GM21360 (cell line): ENCODE measurements around the gene PCSK5.

Experiments
- ATAC-seq: cut with Tn5 transposase; IDR thresholded peaks from one replicate; pipeline ENCODE4 v1.9.1; 2021; ENCODE audit warnings: mild to moderate bottlenecking, moderate library complexity; ENCODE audit not compliant: unreplicated experiment

The PCSK5 gene

GRCh38 chr9:75918909-75919308 lies 28.4 kb downstream of the PCSK5 start:
- ATAC-seq, result no peak

DNA sequence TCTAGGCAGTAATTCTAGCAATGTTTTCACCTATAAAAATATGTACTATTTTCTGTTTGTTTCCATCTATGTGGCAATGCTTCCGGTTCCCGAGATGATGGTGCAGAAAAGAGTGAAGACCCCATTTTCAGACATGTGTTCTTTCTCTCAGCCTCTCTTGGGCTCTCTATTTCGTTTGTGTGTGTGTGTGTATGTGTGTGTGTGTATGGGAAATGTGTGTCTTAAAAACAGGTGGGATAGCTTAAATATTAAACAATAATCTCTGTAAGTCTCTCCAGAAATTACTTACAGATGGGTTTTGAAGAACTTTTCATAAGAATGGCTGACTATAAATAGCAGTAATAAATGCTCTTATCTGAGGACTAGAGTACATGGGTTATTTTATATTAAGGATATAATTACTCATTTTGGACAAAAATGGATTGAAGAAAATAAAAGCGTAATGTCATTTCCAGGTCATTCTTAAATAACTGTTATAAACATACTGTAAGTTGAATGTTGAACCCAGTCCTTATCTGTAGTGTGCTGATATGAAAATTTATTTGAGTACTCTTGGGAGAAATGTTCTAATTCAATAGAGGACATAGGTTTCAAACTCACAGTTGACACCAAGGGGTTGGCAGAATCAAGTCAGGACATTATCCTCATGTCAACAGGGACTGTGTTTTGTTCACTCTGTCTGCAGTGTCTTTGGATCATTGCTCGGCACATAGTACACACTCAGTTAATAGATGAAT lies 31.1 kb downstream of the PCSK5 start:
- ATAC-seq, result no peak

DNA sequence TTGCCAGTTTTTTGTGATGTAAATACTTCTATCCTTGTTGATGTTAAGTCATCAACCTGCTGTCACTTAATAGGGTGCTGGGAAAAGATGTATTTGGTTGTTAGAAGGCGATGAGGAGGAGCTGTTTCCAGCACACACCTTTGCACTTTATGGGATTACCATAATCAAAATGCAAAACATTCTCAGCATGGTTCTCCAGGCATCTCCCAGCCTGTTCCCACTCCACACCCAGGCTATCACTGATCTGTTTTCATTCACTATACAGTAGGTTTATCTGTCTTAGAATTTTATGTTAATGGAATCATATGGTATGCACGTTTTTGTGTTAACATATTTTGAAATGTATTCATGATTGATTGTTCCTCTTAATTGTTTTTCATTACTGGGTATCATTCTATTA lies 35.9 kb downstream of the PCSK5 start:
- ATAC-seq, result no peak

- no peak for ATAC-seq
Measured at GRCh38 chr9:75927356-75927755, 36.9 kb downstream of the PCSK5 start.

DNA sequence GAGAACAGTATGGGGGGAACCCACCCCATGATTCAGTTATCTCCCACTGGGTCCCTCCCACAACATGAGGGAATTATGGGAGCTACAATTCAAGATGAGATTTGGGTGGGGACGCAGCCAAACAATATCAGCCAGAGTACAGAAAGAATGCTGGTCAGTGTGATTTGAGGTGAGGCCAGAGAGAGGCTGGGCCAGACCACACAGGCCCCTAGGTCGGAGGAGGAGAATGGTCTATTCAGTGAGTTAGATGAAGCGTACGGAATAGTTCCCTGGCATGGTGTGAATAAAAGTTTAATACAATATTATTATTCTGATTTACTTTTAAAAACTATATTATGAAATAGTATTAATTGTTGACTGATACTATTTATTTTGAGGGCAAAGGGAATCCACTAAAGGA lies 39.7 kb downstream of the PCSK5 start:
- no peak for ATAC-seq

- no peak for ATAC-seq
Measured at GRCh38 chr9:75930730-75931321, 40.4 kb downstream of the PCSK5 start.

GRCh38 chr9:75933982-75934381 lies 43.5 kb downstream of the PCSK5 start:
- no peak for ATAC-seq

GRCh38 chr9:75935591-75935990 lies 45.1 kb downstream of the PCSK5 start:
- ATAC-seq, result no peak

DNA sequence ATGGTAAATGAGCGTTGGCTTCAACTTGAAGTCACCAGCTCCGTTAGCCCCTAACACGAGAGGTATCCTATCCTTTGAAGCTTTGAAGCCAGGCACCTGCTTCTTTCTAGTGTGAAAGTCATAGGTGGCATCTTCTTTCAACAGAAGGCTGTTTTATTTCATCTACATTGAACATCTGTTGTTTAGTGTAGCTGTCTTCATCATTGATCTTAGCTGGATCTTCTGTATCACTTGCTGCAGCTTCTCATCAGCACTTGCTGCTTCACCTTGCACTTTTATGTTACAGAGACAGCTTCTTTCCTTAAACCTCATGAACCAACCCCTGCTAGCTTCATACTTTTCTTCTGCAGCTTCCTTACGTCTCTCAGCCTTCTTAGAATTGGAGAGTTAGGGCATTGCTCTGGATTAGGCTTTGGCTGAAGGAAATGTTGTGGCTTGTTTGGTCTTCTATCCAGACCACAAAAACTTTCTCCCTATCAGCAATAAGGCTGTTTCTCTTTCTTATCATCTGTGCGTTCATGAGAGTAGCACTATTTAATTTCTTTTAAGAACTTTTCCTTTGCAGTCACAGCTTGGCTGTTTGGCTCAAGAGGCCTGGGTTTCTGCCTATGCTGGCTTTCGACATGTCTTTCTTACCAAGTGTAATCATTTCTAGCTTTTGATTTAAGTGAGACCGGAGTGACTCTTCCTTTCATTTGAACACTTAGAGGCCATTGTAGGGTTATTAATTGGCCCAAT lies 47.2 kb downstream of the PCSK5 start:
- ATAC-seq, result no peak

- ATAC-seq, result no peak
Measured at GRCh38 chr9:75938946-75939345, 48.5 kb downstream of the PCSK5 start.

DNA sequence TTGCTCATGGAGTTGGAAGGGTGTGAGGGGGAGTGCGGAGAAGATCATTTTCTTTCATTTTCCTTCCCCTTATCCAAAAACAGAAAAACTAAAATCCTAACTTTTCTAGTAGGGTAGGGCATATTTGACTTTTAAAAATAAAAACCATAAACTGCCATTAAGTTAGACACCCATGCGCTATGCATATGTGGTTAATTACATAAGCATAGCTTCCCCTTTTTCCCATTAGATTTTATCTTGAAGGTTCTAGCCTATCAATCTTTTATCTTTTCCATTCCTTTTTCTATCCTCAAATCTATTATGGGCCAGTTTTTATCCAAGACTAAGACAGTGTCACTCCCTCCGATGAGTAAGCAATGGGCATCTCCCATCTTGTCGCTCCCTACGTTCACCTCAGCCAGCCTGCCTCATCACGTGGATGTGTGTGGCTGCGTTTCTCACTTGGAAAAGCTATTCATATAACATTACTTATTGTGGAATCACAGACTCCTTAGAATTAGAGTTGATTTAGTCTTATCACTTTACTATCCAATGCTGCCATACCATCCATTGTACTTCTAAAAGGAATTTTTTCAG lies 49.2 kb downstream of the PCSK5 start:
- ATAC-seq, result no peak

- no peak for ATAC-seq
Measured at GRCh38 chr9:75941066-75941465, 50.6 kb downstream of the PCSK5 start.

DNA sequence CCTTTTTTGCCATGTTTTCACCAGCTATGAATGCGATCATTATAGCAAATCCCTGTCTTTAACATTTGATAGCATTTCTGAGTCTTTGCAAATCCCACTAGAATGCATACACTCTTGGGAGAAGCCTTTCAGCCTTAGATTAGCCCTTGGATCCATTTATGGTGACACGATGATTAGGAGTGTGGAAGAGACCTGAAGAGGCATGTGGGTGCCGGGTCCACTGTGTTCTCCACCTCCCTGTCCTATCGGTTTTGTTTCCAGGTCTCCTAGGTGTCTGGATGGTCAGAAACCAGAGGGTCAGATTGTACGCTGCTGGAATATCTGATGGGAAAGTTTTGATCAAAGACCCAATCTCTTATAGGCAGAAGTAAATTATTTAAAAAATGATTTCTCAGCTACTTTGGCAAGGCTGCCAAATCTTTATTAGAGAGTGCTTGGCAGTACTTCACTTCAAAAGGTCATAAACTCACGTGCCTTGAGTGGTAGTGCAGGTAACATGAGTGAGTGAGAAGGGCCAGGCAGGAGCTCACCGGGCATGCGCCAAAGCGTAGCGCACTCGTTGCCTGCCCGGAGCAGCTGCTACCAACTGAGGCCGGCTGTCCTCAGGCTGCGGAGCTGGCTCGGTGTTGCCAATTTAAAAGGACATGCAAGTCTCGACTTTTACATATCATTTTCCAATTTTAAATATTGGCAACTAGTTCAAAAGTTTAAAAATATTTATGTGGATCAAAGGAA lies 51.3 kb downstream of the PCSK5 start:
- no peak for ATAC-seq

DNA sequence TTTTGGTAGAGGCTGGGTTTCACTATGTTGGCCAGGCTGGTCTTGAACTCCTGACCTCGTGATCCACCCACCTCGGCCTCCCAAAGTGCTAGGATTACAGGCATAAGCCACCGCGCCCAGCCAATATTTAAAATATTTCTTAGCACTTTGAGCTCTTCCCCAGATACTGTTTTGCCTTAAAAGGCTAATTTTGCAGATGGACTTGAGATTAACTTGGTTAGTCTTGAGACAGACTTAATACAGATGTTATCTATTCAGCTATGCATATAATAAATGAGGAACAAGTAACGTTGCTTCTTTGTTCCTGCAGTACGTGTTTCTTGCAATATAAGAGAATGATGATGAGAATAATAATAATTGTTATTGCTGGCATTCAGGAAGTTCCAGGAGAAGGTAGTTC lies 56.3 kb downstream of the PCSK5 start:
- no peak for ATAC-seq

GRCh38 chr9:75947233-75947632 lies 56.8 kb downstream of the PCSK5 start:
- ATAC-seq, result no peak

DNA sequence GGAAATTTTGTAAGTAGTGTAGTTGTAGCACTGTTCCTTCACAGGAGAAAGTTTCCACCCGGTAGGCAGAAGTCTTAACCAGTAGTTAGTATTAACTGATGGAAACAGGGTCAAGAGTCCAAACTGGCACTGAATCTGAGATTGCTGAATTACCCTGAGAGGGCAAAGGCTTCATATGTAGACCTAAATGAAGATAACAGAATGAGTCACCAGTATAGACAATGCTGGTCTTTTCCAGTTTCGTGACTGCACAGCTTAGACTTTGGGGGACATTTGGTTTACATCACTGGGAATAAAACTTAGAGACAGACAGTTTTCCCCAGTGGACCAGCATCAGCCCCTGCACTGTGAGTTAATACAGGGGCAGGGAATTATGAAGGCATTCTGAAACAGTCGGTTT lies 60.5 kb downstream of the PCSK5 start:
- ATAC-seq, result no peak

GRCh38 chr9:75953218-75953617 lies 62.7 kb downstream of the PCSK5 start:
- no peak for ATAC-seq

DNA sequence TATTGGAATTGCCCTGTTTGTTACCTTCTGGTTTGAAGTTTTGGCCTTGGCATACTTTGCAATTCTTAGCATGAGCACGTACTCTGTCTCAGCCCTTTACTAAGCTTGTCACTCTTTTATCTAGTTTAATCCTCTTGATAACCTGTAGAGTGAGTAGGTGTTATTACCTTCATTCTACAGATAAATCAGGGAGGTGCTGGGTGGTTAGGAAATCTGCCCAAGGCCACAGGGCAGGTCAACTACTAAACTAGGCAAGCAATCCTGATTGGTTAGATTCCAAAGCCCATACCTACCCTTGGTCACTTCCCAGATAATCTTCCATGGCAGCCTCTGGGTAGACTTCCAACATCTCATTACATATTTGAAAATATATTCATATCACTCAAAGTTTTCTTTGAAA lies 65.7 kb downstream of the PCSK5 start:
- no peak for ATAC-seq

DNA sequence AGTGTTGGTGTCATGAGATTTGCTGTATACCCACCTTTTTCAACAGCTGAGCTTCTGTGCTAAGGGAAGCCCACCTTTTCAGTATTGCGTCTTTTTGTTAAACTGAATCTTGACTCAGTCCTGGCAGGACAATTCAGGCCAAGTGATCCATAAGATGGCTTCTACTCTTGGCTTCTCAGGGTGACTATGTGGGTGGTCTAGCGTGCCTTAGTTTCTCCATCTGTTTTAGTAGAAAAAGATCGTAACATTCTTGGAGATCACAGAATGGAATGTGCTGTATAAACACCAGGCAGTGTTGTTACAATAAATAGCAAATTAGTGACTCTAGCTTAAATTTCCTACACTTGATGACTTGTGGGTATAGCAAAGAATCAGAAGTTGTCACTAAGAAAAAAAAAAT lies 66.6 kb downstream of the PCSK5 start:
- ATAC-seq, result no peak

- ATAC-seq, result no peak
Measured at GRCh38 chr9:75958226-75958625, 67.8 kb downstream of the PCSK5 start.

DNA sequence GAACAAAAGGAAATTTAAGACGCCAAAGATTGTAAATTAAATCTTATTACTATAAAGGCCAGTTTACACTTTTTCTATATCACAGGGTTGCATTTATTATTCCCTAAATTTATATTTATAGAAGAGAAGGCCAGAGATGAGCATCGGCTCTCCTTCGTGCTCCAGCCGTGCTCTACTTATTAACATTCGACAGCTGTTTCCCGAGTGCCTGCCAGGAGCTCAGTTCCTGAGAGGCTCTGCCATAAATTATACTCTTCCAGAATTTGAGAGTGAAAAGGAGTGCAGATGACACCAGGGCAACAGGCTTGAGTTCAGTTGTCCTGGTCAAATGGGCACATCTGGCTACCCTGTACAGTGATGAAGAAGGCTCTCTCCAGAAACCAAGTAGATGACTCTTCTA lies 70.1 kb downstream of the PCSK5 start:
- no peak for ATAC-seq
